Left ventricle myocardium inferior (tissue), 1 donor: ENCODE results near the gene SPAG9. TPM values are rescaled to one million over a fixed set of nuclear protein-coding genes. Genes with fewer than 3 reads are reported as not detected.

Experiments used
- DNase-seq: peaks from one replicate; pipeline ENCODE4 v3.0.0-alpha.2; 2020
- H3K27ac ChIP-seq: fragments of 200-600 bp; replicated peaks from 2 replicates; pipeline ENCODE4 v1.8.0; 2021
- H3K27me3 ChIP-seq: fragments of 200-600 bp; 2 replicates; pipeline ENCODE4 v1.8.0; 2021; ENCODE audit warnings: low read depth
- H3K36me3 ChIP-seq: fragments of 200-600 bp; 2 replicates; pipeline ENCODE4 v1.8.0; 2021
- H3K4me1 ChIP-seq: fragments of 200-600 bp; 2 replicates; pipeline ENCODE4 v1.8.0; 2021
- H3K4me3 ChIP-seq: fragments of 200-600 bp; 2 replicates; pipeline ENCODE4 v1.8.0; 2021; ENCODE audit warnings: mild to moderate bottlenecking, moderate library complexity
- H3K9me3 ChIP-seq: fragments of 200-600 bp; replicated peaks from 2 replicates; pipeline ENCODE4 v1.8.0; 2021
- CTCF ChIP-seq: fragments of 200-600 bp; IDR thresholded peaks from 2 replicates; pipeline ENCODE4 v1.8.0; 2021; ENCODE audit warnings: antibody characterized with exemption, mild to moderate bottlenecking, borderline replicate concordance
- intact Hi-C: fragments of 100-400 bp; cut with micrococcal nuclease; formaldehyde crosslinking; loops from one replicate; pipeline ENCODE4 v1.11.0; 2022
- total RNA-seq: library from RNA; stranded (reverse); fragmentation: NEBNext Ultra II Directional; extraction: Animal tissue kit (Norgen Biotek cat#: 25700); gene quantifications from one replicate; pipeline ENCODE4 v1.2.1, GENCODE V29; 2021
- donor health status: DM: no; HTN: yes; CAD: no; lungs with severe emphysema.

SPAG9 gene
- total RNA-seq, 1 donor from 2014 or later: 43.8 TPM

DNA sequence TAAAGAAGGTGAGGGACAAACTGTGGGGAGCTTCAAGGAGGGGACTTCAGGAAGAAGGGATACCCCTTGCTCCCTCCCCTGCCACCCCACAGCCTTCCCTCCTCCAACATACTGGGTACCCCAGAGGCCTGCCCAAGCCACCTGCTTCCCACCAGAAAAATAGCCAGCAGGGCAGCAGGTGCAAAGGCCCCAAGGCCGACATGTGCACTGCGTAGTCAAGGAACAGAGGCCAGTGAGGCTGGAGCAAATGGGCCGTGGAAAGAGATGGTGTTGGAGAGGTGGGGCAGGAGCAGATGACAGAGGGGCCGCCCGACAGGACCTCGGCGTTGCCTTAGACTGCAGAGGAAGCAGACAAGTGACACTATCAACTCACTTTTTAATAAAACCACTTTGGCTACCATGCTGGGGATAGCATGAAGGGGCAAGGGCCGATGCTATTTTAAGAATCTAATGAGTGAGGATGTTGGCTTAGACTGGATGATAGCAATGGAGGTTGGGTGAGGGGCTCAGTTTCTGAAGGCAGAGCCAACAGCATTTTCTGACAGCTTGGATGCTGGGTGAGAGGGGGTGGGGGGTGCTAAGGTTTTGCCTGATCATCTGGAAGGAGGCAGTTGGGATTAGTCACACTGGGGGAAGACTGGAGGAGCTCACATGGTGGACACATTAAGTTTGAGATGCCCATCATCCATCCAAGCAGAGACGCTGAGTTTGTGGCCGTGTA is 181.7 kb downstream of the SPAG9 start:
- H3K36me3 ChIP-seq: no peaks in the 10 kb centered on the region
- no peaks in the 10 kb centered on the region for H3K9me3 ChIP-seq
- H3K27ac ChIP-seq: no peak overlapping the region
- TF ChIP-seq CTCF: no peak
- DNase-seq: no peak
- H3K4me1 ChIP-seq: peaks cover 29% of the 10 kb centered on the region
- H3K4me3 ChIP-seq: no peak overlapping the region
- no peaks in the 10 kb centered on the region for H3K27me3 ChIP-seq
- intact Hi-C loops: no loop called here

DNA sequence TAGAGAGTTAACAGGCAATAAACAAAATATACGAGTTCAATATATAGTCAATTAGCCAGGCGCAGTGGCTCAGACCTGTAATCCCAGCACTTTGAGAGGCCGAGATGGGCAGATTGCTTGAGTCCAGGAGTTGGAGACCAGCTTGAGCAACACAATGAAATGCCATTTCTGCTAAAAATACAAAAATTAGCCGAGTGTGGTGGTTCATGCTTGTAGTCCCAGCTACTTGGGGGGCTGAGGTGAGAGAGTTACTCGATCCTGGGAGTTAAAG is 184.7 kb downstream of the SPAG9 start:
- no peak for TF ChIP-seq CTCF
- Histone ChIP-seq H3K36me3 (no peaks in the 10 kb centered on the region), H3K4me3 (no peak overlapping the region), H3K4me1 (peaks cover 25% of the 10 kb centered on the region), H3K27ac (peak overlapping the region; percentile 71), H3K9me3 (no peaks in the 10 kb centered on the region), H3K27me3 (no peaks in the 10 kb centered on the region)
- intact Hi-C loops: no loop called here
- no peak for DNase-seq

DNA sequence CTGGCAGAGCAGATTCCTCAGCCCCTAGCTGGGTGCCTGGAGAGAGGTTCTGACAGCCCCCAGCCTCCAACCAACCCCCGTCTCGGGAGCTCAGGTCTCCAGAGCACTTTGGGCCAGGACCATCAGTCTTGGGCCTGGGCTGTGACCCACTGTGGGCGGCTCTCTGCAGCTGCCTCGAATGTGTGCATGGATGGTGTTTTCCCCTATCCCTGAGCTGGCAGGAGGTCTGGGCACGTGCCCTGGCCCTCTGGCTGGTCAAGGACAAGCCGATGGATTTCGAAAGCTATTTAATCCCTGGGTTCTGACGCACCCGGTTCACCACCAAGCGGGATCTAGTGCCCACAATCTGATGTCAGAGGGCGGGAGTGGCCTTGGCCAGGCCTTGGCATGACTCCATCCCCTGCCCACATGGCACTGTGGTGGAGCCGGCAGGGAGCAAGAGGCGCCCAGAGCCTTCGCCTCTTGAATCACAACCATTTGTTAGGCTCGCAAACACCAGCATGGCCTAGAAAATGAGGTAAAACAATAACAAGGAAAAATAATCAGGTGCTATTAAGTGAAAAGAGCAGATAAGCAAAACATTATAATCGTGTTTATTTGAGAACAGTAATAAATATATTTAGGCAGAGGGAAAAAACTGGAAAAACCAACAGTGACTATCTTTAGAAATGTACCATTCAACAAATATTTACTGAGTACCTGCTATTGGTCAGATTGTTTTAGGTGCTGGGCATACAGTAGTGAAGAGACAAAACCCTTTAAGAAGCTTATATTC is 185.3 kb downstream of the SPAG9 start:
- Histone ChIP-seq H3K4me3 (no peak overlapping the region), H3K9me3 (no peaks in the 10 kb centered on the region), H3K36me3 (no peaks in the 10 kb centered on the region), H3K27me3 (no peaks in the 10 kb centered on the region), H3K27ac (peak overlapping the region; percentile 71), H3K4me1 (peaks cover 31% of the 10 kb centered on the region)
- intact Hi-C loops: no loop called here
- DNase-seq: no peak
- no peak for TF ChIP-seq CTCF

DNA sequence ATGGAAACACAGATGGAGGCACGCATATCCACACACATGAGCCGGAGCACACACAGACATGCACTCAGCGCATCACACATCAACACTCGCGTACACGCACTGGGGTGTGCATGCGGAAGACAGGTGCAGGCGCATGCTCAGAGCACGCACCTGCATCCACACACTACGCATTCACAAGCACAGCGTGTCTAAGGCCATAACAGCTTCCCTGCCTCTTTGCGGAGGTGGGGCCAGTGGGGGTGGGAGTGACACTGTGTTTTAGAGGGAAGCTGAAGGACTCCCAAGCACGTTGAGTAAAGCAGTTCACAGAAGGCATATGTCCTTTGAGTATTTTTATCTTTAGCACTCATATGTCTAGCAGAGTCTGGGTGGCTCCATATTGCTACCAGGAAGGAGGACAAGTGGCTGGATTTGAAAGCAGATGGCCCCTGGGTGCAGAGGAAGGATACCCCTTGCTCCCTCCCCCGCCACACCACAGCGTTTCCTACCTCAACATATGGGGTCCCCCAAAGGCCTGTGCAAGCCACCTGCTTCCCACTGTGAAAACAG is 185.9 kb downstream of the SPAG9 start:
- TF ChIP-seq CTCF: no peak

GRCh38 chr17:50934161-50934560 is 186.5 kb downstream of the SPAG9 start:
- Histone ChIP-seq H3K4me1 (peaks cover 39% of the 10 kb centered on the region), H3K27ac (no peak overlapping the region)

More for the DNA sequence above, 185.9 kb downstream of the SPAG9 start:
- no peak for DNase-seq
- no peaks in the 10 kb centered on the region for H3K36me3 ChIP-seq
- H3K9me3 ChIP-seq: no peaks in the 10 kb centered on the region
- peak overlapping the region; percentile 71 for H3K27ac ChIP-seq
- peaks cover 37% of the 10 kb centered on the region for H3K4me1 ChIP-seq
- intact Hi-C loops: no loop called here
- H3K4me3 ChIP-seq: no peak overlapping the region
- no peaks in the 10 kb centered on the region for H3K27me3 ChIP-seq

More at GRCh38 chr17:50934161-50934560, 186.5 kb downstream of the SPAG9 start:
- H3K9me3 ChIP-seq: no peaks in the 10 kb centered on the region
- TF ChIP-seq CTCF: no peak
- no peaks in the 10 kb centered on the region for H3K27me3 ChIP-seq
- no peak overlapping the region for H3K4me3 ChIP-seq
- no peaks in the 10 kb centered on the region for H3K36me3 ChIP-seq
- no peak for DNase-seq
- intact Hi-C loops: no loop called here
